IMR-90 (cell line): ENCODE measurements around the gene IP6K1. TPM values are rescaled to one million over a fixed set of nuclear protein-coding genes. Genes with fewer than 3 reads are reported as not detected.

Experiments
- ATAC-seq: fragments of 200-7000 bp; cut with Tn5 transposase; 2 replicates; pipeline ENCODE4 v1.9.1; 2020; ENCODE audit warnings: low read depth, mild to moderate bottlenecking, moderate library complexity
- BruUV-seq: library from RNA; stranded (reverse); fragments of 400-500 nt; replicated peaks from 2 replicates; lab custom pipeline; 2021; lab: Mats Ljungman, UMichigan
- CTCF ChIA-PET: fragments of 300-600 bp; formaldehyde crosslinking; extraction: SDS; loops from one replicate; lab custom pipeline; 2021; ENCODE audit warnings: antibody characterized with exemption; lab: Yijun Ruan, JAX
- POLR2A ChIA-PET: fragments of 300-600 bp; sonication (Branson Sonifier 250); formaldehyde crosslinking; loops from one replicate; lab custom pipeline; 2022; ENCODE audit warnings: antibody characterized with exemption; ENCODE audit not compliant: unreplicated experiment; lab: Charles Lee
- DNase-seq: peaks from one replicate; pipeline ENCODE4 v3.0.0; 2013
- H2AFZ ChIP-seq: replicated peaks from 2 replicates; pipeline ENCODE3; 2013; ENCODE audit warnings: low read length, mild to moderate bottlenecking; ENCODE audit not compliant: poor library complexity
- H2AK5ac ChIP-seq: 2 replicates; pipeline ENCODE4 v1.6.1; 2013; ENCODE audit warnings: low read depth, low read length, inconsistent platforms
- H2AK9ac ChIP-seq: replicated peaks from 2 replicates; pipeline ENCODE3; 2013; ENCODE audit warnings: mild to moderate bottlenecking, low read depth, low read length, moderate library complexity; ENCODE audit not compliant: poor library complexity
- H2BK120ac ChIP-seq: 2 replicates; pipeline ENCODE4 v1.6.1; 2013; ENCODE audit warnings: low read depth, low read length, inconsistent platforms
- H2BK15ac ChIP-seq: 3 replicates; pipeline ENCODE4 v1.6.1; 2013; ENCODE audit warnings: low read depth, low read length, inconsistent platforms
- H2BK20ac ChIP-seq: 2 replicates; pipeline ENCODE4 v1.6.1; 2013; ENCODE audit warnings: low read depth, mild to moderate bottlenecking, inconsistent platforms, low read length, moderate library complexity
- H2BK5ac ChIP-seq: 2 replicates; pipeline ENCODE4 v1.6.1; 2013; ENCODE audit warnings: mild to moderate bottlenecking, low read depth, low read length, inconsistent platforms; ENCODE audit not compliant: poor library complexity, severe bottlenecking
- H3K14ac ChIP-seq: replicated peaks from 2 replicates; pipeline ENCODE4 v1.6.1; 2013; ENCODE audit warnings: low read depth, low read length, inconsistent platforms
- H3K18ac ChIP-seq: 2 replicates; pipeline ENCODE4 v1.6.1; 2013; ENCODE audit warnings: low read depth, low read length, control low read depth
- H3K23ac ChIP-seq: 2 replicates; pipeline ENCODE4 v1.6.1; 2013; ENCODE audit warnings: low read depth, low read length, inconsistent platforms
- H3K27ac ChIP-seq: 2 replicates; pipeline ENCODE4 v1.5.1; 2013; ENCODE audit warnings: mild to moderate bottlenecking, control low read depth, low read length; ENCODE audit not compliant: insufficient read depth
- H3K27me3 ChIP-seq: 2 replicates; pipeline ENCODE4 v1.6.1; 2013; ENCODE audit warnings: low read length; ENCODE audit not compliant: control insufficient read depth, insufficient read depth
- H3K36me3 ChIP-seq: 2 replicates; pipeline ENCODE4 v1.6.1; 2013; ENCODE audit warnings: low read length, mixed read lengths; ENCODE audit not compliant: control insufficient read depth, insufficient read depth
- H3K4ac ChIP-seq: 2 replicates; pipeline ENCODE4 v1.6.1; 2013; ENCODE audit warnings: low read depth, low read length, inconsistent platforms
- H3K4me1 ChIP-seq: 2 replicates; pipeline ENCODE4 v1.6.1; 2013; ENCODE audit warnings: low read length, mixed read lengths; ENCODE audit not compliant: control insufficient read depth, insufficient read depth
- H3K4me2 ChIP-seq: 2 replicates; pipeline ENCODE4 v1.6.1; 2013; ENCODE audit warnings: low read depth, mild to moderate bottlenecking, control low read depth, low read length, moderate library complexity
- H3K4me3 ChIP-seq: 2 replicates; pipeline ENCODE4 v1.5.1; 2013; ENCODE audit warnings: low read depth, mild to moderate bottlenecking, control low read depth, low read length, moderate library complexity; ENCODE audit not compliant: insufficient read depth
- H3K56ac ChIP-seq: 2 replicates; pipeline ENCODE4 v1.6.1; 2013; ENCODE audit warnings: low read length, inconsistent platforms; ENCODE audit not compliant: insufficient read depth; ENCODE audit errors: extremely low read depth
- H3K79me1 ChIP-seq, 2 experiments: 2 replicates each; pipeline ENCODE4 v1.6.1; 2013; ENCODE audit warnings: low read length in 2 of 2, inconsistent platforms in 1 of 2, low read depth in 1 of 2
- H3K9ac ChIP-seq: 2 replicates; pipeline ENCODE4 v1.6.1; 2013; ENCODE audit warnings: low read depth, low read length, control low read depth
- H3K9me1 ChIP-seq: 2 replicates; pipeline ENCODE4 v1.6.1; 2013; ENCODE audit warnings: low read length, inconsistent platforms; ENCODE audit not compliant: insufficient read depth
- H3K9me3 ChIP-seq: 2 replicates; pipeline ENCODE4 v1.6.1; 2013; ENCODE audit warnings: low read length; ENCODE audit not compliant: control insufficient read depth, insufficient read depth
- H4K20me1 ChIP-seq: 2 replicates; pipeline ENCODE4 v1.6.1; 2013; ENCODE audit warnings: low read length, inconsistent platforms; ENCODE audit not compliant: insufficient read depth
- H4K5ac ChIP-seq: 2 replicates; pipeline ENCODE4 v1.6.1; 2013; ENCODE audit warnings: mild to moderate bottlenecking, low read depth, low read length, control low read depth
- H4K8ac ChIP-seq, 2 experiments: 2 replicates each; pipeline ENCODE4 v1.6.1; 2013; ENCODE audit warnings: low read depth in 2 of 2, low read length in 2 of 2, control low read depth in 1 of 2, inconsistent platforms in 1 of 2
- H4K91ac ChIP-seq: 2 replicates; pipeline ENCODE4 v1.6.1; 2013; ENCODE audit warnings: low read depth, low read length, inconsistent platforms; ENCODE audit not compliant: insufficient read depth
- BHLHE40 ChIP-seq: fragments of 150-350 bp; IDR thresholded peaks from 2 replicates; pipeline ENCODE4 v1.6.1; 2016; ENCODE audit warnings: mild to moderate bottlenecking, low read depth, low read length
- CEBPB ChIP-seq: IDR thresholded peaks from 2 replicates; pipeline ENCODE4 v1.6.1; 2012; ENCODE audit warnings: low read depth, low read length, improper control_type of control experiment
- CHD1 ChIP-seq: IDR thresholded peaks from 2 replicates; pipeline ENCODE4 v1.6.1; 2012; ENCODE audit warnings: low read depth, low read length, improper control_type of control experiment
- CTCF ChIP-seq: conservative IDR thresholded peaks from 2 replicates; pipeline ENCODE4 v1.5.1; 2012; ENCODE audit warnings: mild to moderate bottlenecking, low read depth, low read length, improper control_type of control experiment
- ELK1 ChIP-seq: fragments of 150-350 bp; IDR thresholded peaks from 2 replicates; pipeline ENCODE4 v1.6.1; 2016; ENCODE audit warnings: low read depth, mild to moderate bottlenecking, low read length, moderate library complexity, borderline replicate concordance
- FOS ChIP-seq: fragments of 150-350 bp; IDR thresholded peaks from 2 replicates; pipeline ENCODE4 v1.6.1; 2016; ENCODE audit warnings: low read depth, low read length
- MAFK ChIP-seq: IDR thresholded peaks from 2 replicates; pipeline ENCODE4 v1.6.1; 2012; ENCODE audit warnings: low read depth, low read length, improper control_type of control experiment
- MAZ ChIP-seq: IDR thresholded peaks from 2 replicates; pipeline ENCODE4 v1.6.1; 2012; ENCODE audit warnings: low read depth, mild to moderate bottlenecking, low read length, improper control_type of control experiment, moderate library complexity, borderline replicate concordance
- MXI1 ChIP-seq: IDR thresholded peaks from 2 replicates; pipeline ENCODE4 v1.6.1; 2012; ENCODE audit warnings: low read depth, mild to moderate bottlenecking, low read length, moderate library complexity, borderline replicate concordance
- NFE2L2 ChIP-seq: fragments of 150-350 bp; IDR thresholded peaks from 2 replicates; pipeline ENCODE4 v1.6.1; 2016; ENCODE audit warnings: low read depth, mild to moderate bottlenecking, low read length
- POLR2A ChIP-seq: IDR thresholded peaks from 2 replicates; pipeline ENCODE4 v1.6.1; 2012; ENCODE audit warnings: mild to moderate bottlenecking, low read depth, low read length
- RAD21 ChIP-seq: IDR thresholded peaks from 2 replicates; pipeline ENCODE4 v1.6.1; 2012; ENCODE audit warnings: low read length, improper control_type of control experiment
- RCOR1 ChIP-seq: IDR thresholded peaks from 2 replicates; pipeline ENCODE4 v1.6.1; 2012; ENCODE audit warnings: mild to moderate bottlenecking, low read length, improper control_type of control experiment; ENCODE audit not compliant: insufficient replicate concordance
- RFX5 ChIP-seq: IDR thresholded peaks from 2 replicates; pipeline ENCODE4 v1.8.0; 2012; ENCODE audit warnings: low read depth, mild to moderate bottlenecking, low read length, moderate library complexity
- SMC3 ChIP-seq: fragments of 150-350 bp; IDR thresholded peaks from 2 replicates; pipeline ENCODE4 v1.6.1; 2016; ENCODE audit warnings: low read depth, mild to moderate bottlenecking, antibody characterized with exemption, low read length, moderate library complexity
- USF2 ChIP-seq: fragments of 150-350 bp; IDR thresholded peaks from 2 replicates; pipeline ENCODE4 v1.6.1; 2017; ENCODE audit warnings: mild to moderate bottlenecking, antibody characterized with exemption, low read length, low read depth
- WGBS, 2 experiments: methylation state at CpG; one replicate each; pipeline versions ENCODE4 v1.1.5 to v1.1.7; 2013; ENCODE audit warnings: missing lambda C conversion rate in 2 of 2; ENCODE audit not compliant: insufficient read length in 1 of 2; ENCODE audit errors: extremely low coverage in 2 of 2; 5-methylcytosine and 5-hydroxymethylcytosine counted together
- dilution Hi-C: fragments of 300-500 bp; cut with HindIII; formaldehyde crosslinking; loops from one replicate; pipeline ENCODE4 v1.14.3; 2018; ENCODE audit warnings: low sequenced_read_pairs; ENCODE audit not compliant: unreplicated experiment
- in situ Hi-C: fragments of 300-500 bp; cut with MboI; formaldehyde crosslinking; loops from 3 replicates; pipeline ENCODE4 v1.14.3; 2019; ENCODE audit warnings: low sequenced_read_pairs, inconsistent platforms, mixed read lengths
- intact Hi-C: fragments of 100-400 bp; cut with micrococcal nuclease; formaldehyde crosslinking; loops from 2 replicates; pipeline ENCODE4 v1.10.0; 2022
- polyA plus RNA-seq, 3 experiments: library from polyadenylated mRNA; depleted of rRNA; stranded (reverse); fragments of >200 nt; gene quantifications; 2 replicates each; pipeline ENCODE4 v1.2.3, GENCODE V29; 2012; ENCODE audit warnings: low replicate concordance in 1 of 3
- total RNA-seq: library from RNA; depleted of rRNA; stranded (reverse); fragments of >200 nt; gene quantifications from 2 replicates; pipeline ENCODE4 v1.2.3, GENCODE V29; 2012

Gene IP6K1
- total and polyA plus RNA-seq, 2 of the 4 experiments (the other 2 are of a cell fraction) = 28.3 to 28.7 TPM

GRCh38 chr3:49709852-49710251, 76.5 kb downstream of the IP6K1 start:
- Histone ChIP-seq H4K20me1 (no peaks in the 10 kb centered on the region), H3K56ac (no peak overlapping the region), H2BK120ac (no peak overlapping the region), H3K79me1 (no peaks in the 10 kb centered on the region), H3K4me3 (no peak overlapping the region), H2AFZ (no peak overlapping the region), H2BK20ac (no peak overlapping the region), H3K36me3 (peaks cover 15% of the 10 kb centered on the region; the same call in 1 of the 2 replicates), H4K5ac (no peak overlapping the region), H2BK15ac (no peak overlapping the region), H3K27me3 (no peaks in the 10 kb centered on the region), H3K18ac (no peak overlapping the region), H4K8ac (no peak overlapping the region), H3K9ac (no peak overlapping the region), H3K14ac (no peak overlapping the region), H3K9me3 (no peaks in the 10 kb centered on the region), H3K23ac (no peak overlapping the region), H2AK5ac (no peak overlapping the region), H2AK9ac (no peak overlapping the region), H3K4ac (no peak overlapping the region), H3K4me2 (no peak overlapping the region), H3K9me1 (no peaks in the 10 kb centered on the region; the same call in 1 of the 2 replicates), H3K27ac (no peak overlapping the region), H4K91ac (no peak overlapping the region), H3K4me1 (no peaks in the 10 kb centered on the region), H2BK5ac (no peak overlapping the region)
- ATAC-seq = no peak
- in situ Hi-C loops (no loop called here), intact Hi-C loops (loop anchor here (10.0 kb wide), 1 partner anchor 385 kb away; no protein-coding TSS in a partner anchor), dilution Hi-C loops (no loop called here)
- 93% methylated on average over 5 of the region's 8 CpGs; no CpG with 5 or more reads in 1 of the 2 experiments for WGBS, 2 experiments
- ChIA-PET POLR2A (no interaction called here), CTCF (no interaction called here)
- DNase-seq = no peak
- TF ChIP-seq NFE2L2 (no peak), FOS (no peak), RCOR1 (no peak), USF2 (no peak), BHLHE40 (no peak), RAD21 (no peak), CTCF (no peak), POLR2A (no peak), MXI1 (no peak), CHD1 (no peak), ELK1 (no peak), SMC3 (no peak), MAZ (no peak), MAFK (no peak), RFX5 (no peak), CEBPB (no peak)
- BruUV-seq = no TSS peak
